Right lobe of liver (tissue), 6 donors: Measurements from ENCODE around the gene TCF12. TPM values are rescaled to one million over a fixed set of nuclear protein-coding genes. Genes with fewer than 3 reads are reported as not detected.

Experiments
- ATAC-seq, 4 donors: fragments of 200-7000 bp; cut with Tn5 transposase; one replicate each; pipeline ENCODE4 v1.9.1; 2020; ENCODE audit warnings: mild to moderate bottlenecking in 4 of 4, moderate library complexity in 4 of 4
- DNase-seq, 3 donors: peaks; one replicate each; pipeline ENCODE4 v3.0.0-alpha.2; 2020
- H3K27ac ChIP-seq, 3 donors: fragments of 200-600 bp; one replicate each; pipeline ENCODE4 v1.8.0; 2022
- H3K27me3 ChIP-seq, 2 donors: fragments of 200-600 bp; one replicate each; pipeline ENCODE4 v1.8.0; 2022
- H3K36me3 ChIP-seq, 4 donors: fragments of 200-600 bp; sonication (generic) in 1 of 4; one replicate each; pipeline versions ENCODE4 v1.5.1 to v1.8.0; 2017 to 2022; ENCODE audit warnings: control low read depth in 1 of 4
- H3K4me1 ChIP-seq, 4 donors: fragments of 200-600 bp; sonication (generic) in 1 of 4; one replicate each; pipeline versions ENCODE4 v1.5.1 to v1.8.0; 2017 to 2022; ENCODE audit warnings: control low read depth in 1 of 4
- H3K4me3 ChIP-seq, 3 donors: fragments of 200-600 bp; one replicate each; pipeline ENCODE4 v1.8.0; 2022
- H3K9me3 ChIP-seq, 4 donors: fragments of 200-600 bp; sonication (generic) in 1 of 4; one replicate each; pipeline versions ENCODE4 v1.5.1 to v1.8.0; 2017 to 2022; ENCODE audit warnings: control low read depth in 1 of 4
- CTCF ChIP-seq, 4 donors: fragments of 200-600 bp in 3 of 4; fragments of 450-650 bp in 1 of 4; IDR thresholded peaks; one replicate each; pipeline versions ENCODE4 v1.5.1 to v1.8.0; 2016 to 2022; ENCODE audit warnings: antibody characterized with exemption in 4 of 4, mild to moderate bottlenecking in 2 of 4
- POLR2A ChIP-seq: fragments of 450-650 bp; IDR thresholded peaks from one replicate; pipeline ENCODE4 v1.6.1; 2017; ENCODE audit warnings: antibody characterized with exemption, mild to moderate bottlenecking
- WGBS: methylation state at CpG from one replicate; pipeline ENCODE4 v1.1.6; 2018; ENCODE audit warnings: low coverage, low lambda C conversion rate; ENCODE audit not compliant: insufficient coverage; ENCODE audit errors: missing lambda C conversion rate; 5-methylcytosine and 5-hydroxymethylcytosine counted together
- intact Hi-C, 2 donors: fragments of 100-400 bp; cut with DNase I; formaldehyde crosslinking; loops; one replicate each; pipeline versions ENCODE4 v1.11.2 to v1.14.1; 2022
- total RNA-seq, 6 experiments: library from RNA; depleted of rRNA in 2 of 6; stranded (reverse); fragments of >200 nt in 2 of 6; fragmentation: NEBNext Ultra II Directional in 3 of 6; extraction: Animal tissue kit (Norgen Biotek cat#: 25700) in 3 of 6; gene quantifications; one replicate each; pipeline versions ENCODE4 v1.1.0 to v1.2.4, GENCODE V29; 2016 to 2023
- donor health status: DM: no; HTN: yes; CAD: no.
- donor health status: DM: no; HTN: no; CAD: no.
- donor health status: DM: no; HTN: no; CAD: no.
- donor health status: DM: no; HTN: yes; CAD: no.
- donor health status: DM: no; HTN: yes; CAD: no.

Gene TCF12
- total RNA-seq, 6 experiments from 2014 or later, result 28.9 to 41.9 (median 35.3) TPM

DNA sequence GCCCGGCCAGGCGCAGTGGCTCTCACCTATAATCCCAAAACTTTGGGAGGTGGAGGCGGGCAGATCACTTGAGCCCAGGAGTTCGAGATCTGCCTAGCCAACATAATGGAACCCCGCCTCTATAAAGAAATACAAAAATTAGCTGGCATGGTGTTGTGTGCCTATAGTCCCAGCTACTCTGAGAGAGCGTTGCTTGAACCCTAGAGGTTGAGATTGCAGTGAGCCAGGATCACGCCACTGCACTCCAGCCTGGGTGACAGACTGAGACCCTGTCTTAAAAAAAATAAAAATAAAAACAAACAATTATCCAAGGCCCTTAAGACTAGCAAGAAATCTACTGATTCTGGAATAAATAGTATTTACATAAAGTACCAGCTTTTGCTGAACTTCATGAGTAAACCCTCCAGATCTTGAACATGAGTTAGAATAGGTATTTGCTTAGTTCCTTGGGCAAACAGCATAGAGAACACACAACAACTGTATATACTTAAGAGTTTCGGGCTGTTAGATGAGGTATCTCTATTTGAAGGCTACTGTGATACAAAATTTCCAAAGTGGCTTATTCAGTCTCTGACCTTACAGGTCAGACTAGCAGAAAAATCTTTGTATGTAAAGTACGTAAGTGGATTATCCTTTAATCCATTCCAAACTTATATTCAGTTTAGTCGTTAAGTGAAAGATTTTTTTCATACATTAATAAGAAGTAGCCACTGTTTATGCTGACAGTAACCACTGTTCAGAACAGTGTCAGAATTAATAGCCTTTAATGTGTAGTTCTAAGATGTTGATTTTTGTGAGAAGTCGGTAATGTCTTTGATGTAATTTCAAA, 286.8 kb downstream of the TCF12 start:
- intact Hi-C loops, result loop anchor here in 1 of 2 donors (10.0 kb wide), 1 partner anchor 50 kb away; no protein-coding TSS in a partner anchor
- 82% methylated on average over 9 of the region's 11 CpGs for WGBS
- Histone ChIP-seq H3K27me3 (no peaks in the 10 kb centered on the region), H3K4me3 (no peak overlapping the region), H3K4me1 (peaks cover 0 to 10% (median 4%) of the 10 kb centered on the region in 4 donors), H3K27ac (no peak overlapping the region), H3K36me3 (no peaks in the 10 kb centered on the region), H3K9me3 (no peaks in the 10 kb centered on the region)
- no peak for DNase-seq
- ATAC-seq, result no peak
- no peak for TF ChIP-seq POLR2A
- no peak for TF ChIP-seq CTCF (IDR thresholded peaks at IDR 0.05)

- Histone ChIP-seq H3K9me3 (no peaks in the 10 kb centered on the region), H3K27me3 (no peaks in the 10 kb centered on the region), H3K4me1 (peaks cover 0 to 10% (median 4%) of the 10 kb centered on the region in 4 donors), H3K27ac (no peak overlapping the region), H3K36me3 (no peaks in the 10 kb centered on the region), H3K4me3 (no peak overlapping the region)
- no peak for ATAC-seq
- intact Hi-C loops, result loop anchor here in 1 of 2 donors (10.0 kb wide), 1 partner anchor 51 kb away; no protein-coding TSS in a partner anchor
- 96% methylated on average over 3 of the region's 3 CpGs for WGBS
- DNase-seq, result no peak
- TF ChIP-seq POLR2A (no peak), CTCF (IDR thresholded peaks at IDR 0.05) (no peak)
These were observed 287.6 kb downstream of the TCF12 start for GRCh38 chr15:57205996-57206395.

- WGBS, result 6% methylated on average over 4 of the region's 4 CpGs
- intact Hi-C loops, result no loop called here
- TF ChIP-seq CTCF (IDR thresholded peaks at IDR 0.05), result peak; percentile 48 to 64 (median 61)
- no peak for TF ChIP-seq POLR2A
- H3K4me3 ChIP-seq, result no peak overlapping the region
- H3K9me3 ChIP-seq, result no peaks in the 10 kb centered on the region
- H3K4me1 ChIP-seq, result peaks cover 0 to 10% (median 0%) of the 10 kb centered on the region in 4 donors
- H3K36me3 ChIP-seq, result no peaks in the 10 kb centered on the region
- H3K27me3 ChIP-seq, result no peaks in the 10 kb centered on the region
- no peak overlapping the region for H3K27ac ChIP-seq
- peak; percentile 85 to 92 (median 90) for ATAC-seq
- no peak for DNase-seq
These were observed 295.4 kb downstream of the TCF12 start for GRCh38 chr15:57213862-57214261.

DNA sequence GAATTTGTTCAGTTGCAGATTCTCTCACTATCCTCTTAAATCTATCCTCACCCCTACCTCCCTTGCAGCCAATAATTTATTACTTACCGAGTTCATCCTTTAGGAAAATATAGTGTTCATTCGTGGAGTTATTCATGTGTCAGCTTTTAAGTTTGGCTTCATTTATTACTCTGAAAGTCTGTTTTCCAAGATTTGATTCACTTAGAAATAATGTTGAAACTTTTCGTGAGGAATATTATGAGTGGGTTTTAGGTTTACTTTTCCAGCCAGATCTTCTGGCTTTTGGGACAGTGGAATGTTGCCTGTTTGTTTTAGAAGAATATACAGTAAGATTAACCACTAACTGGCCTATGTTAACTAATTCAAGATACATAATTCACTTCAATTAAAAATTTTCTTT, 296.9 kb downstream of the TCF12 start:
- no peaks in the 10 kb centered on the region for H3K27me3 ChIP-seq
- ATAC-seq (no peak), DNase-seq (no peak)
- H3K27ac ChIP-seq, result no peak overlapping the region
- no peaks in the 10 kb centered on the region for H3K36me3 ChIP-seq
- no peak overlapping the region for H3K4me3 ChIP-seq
- H3K9me3 ChIP-seq, result no peaks in the 10 kb centered on the region
- peaks cover 0 to 10% (median 0%) of the 10 kb centered on the region in 4 donors for H3K4me1 ChIP-seq
- TF ChIP-seq CTCF (IDR thresholded peaks at IDR 0.05), result no peak
- TF ChIP-seq POLR2A, result no peak
- intact Hi-C loops, result no loop called here
- WGBS, result 27% methylated on average over 3 of the region's 3 CpGs
